DMS153 treated with DMSO at 0.1 percent for 48 hours (cell line): ENCODE results near the gene C3orf20.

Source experiments
- DNase-seq: peaks from one replicate; lab custom pipeline; 2025; ENCODE audit not compliant: unreplicated experiment; lab: John Stamatoyannopoulos, UW

C3orf20 gene

GRCh38 chr3:14674841-14675240 lies at the start of gene C3orf20:
Gene C3orf20 (plus strand): TSS chr3:14675141. CDS start chr3:14682714, 7,573 bp downstream.
- DNase-seq: no peak

- DNase-seq: no peak
Observed at GRCh38 chr3:14625443-14625842, 49.5 kb upstream of the C3orf20 start.

GRCh38 chr3:14627815-14628214 lies 47.1 kb upstream of the C3orf20 start:
- no peak for DNase-seq

- DNase-seq: no peak
Observed at GRCh38 chr3:14628406-14628805, 46.5 kb upstream of the C3orf20 start.

GRCh38 chr3:14630404-14631100 lies 44.4 kb upstream of the C3orf20 start:
- DNase-seq: no peak

- no peak for DNase-seq
Observed at GRCh38 chr3:14631101-14631497, 43.8 kb upstream of the C3orf20 start.

- no peak for DNase-seq
Observed at GRCh38 chr3:14631687-14632441, 43.1 kb upstream of the C3orf20 start.

- no peak for DNase-seq
Observed at GRCh38 chr3:14632442-14632930, 42.5 kb upstream of the C3orf20 start.

- no peak for DNase-seq
Observed at GRCh38 chr3:14633417-14633816, 41.5 kb upstream of the C3orf20 start.

- DNase-seq: no peak
Observed at GRCh38 chr3:14633819-14634424, 41.0 kb upstream of the C3orf20 start.

- no peak for DNase-seq
Observed at GRCh38 chr3:14634763-14635400, 40.1 kb upstream of the C3orf20 start.

- DNase-seq: no peak
Observed at GRCh38 chr3:14636496-14637087, 38.3 kb upstream of the C3orf20 start.

GRCh38 chr3:14640157-14640562 lies 34.8 kb upstream of the C3orf20 start:
- DNase-seq: no peak

- no peak for DNase-seq
Observed at GRCh38 chr3:14640734-14641133, 34.2 kb upstream of the C3orf20 start.

GRCh38 chr3:14641346-14641745 lies 33.6 kb upstream of the C3orf20 start:
- no peak for DNase-seq

GRCh38 chr3:14645453-14645852 lies 29.5 kb upstream of the C3orf20 start:
- no peak for DNase-seq

- no peak for DNase-seq
Observed at GRCh38 chr3:14646131-14646573, 28.8 kb upstream of the C3orf20 start.

GRCh38 chr3:14646589-14647413 lies 28.1 kb upstream of the C3orf20 start:
- DNase-seq: no peak

GRCh38 chr3:14647976-14648955 lies 26.7 kb upstream of the C3orf20 start:
- DNase-seq: no peak
